Ectodermal cell (in vitro differentiated cells): ENCODE measurements around the gene NDUFC1.
"Not testable (repeated sequence)": the region's sequence is repeated elsewhere in the genome, so short reads cannot be mapped to it uniquely, and the experiment has no call there.

ENCODE experiments used
- H3K27ac ChIP-seq: 2 replicates; pipeline ENCODE4 v1.7.0; 2013; ENCODE audit warnings: mild to moderate bottlenecking, low read depth, low read length; ENCODE audit not compliant: insufficient read depth, poor library complexity, severe bottlenecking
- H3K27me3 ChIP-seq: 2 replicates; pipeline ENCODE4 v1.7.0; 2013; ENCODE audit warnings: mild to moderate bottlenecking, low read length; ENCODE audit not compliant: insufficient read depth, control insufficient read depth, poor library complexity, severe bottlenecking
- H3K36me3 ChIP-seq: one replicate; pipeline ENCODE4 v1.7.0; 2013; ENCODE audit warnings: low read length; ENCODE audit not compliant: control insufficient read depth, insufficient read depth
- H3K4me1 ChIP-seq: one replicate; pipeline ENCODE4 v1.7.0; 2013; ENCODE audit warnings: low read length; ENCODE audit not compliant: control insufficient read depth, insufficient read depth
- H3K4me3 ChIP-seq: 2 replicates; pipeline ENCODE4 v1.7.0; 2013; ENCODE audit warnings: low read depth, low read length, control low read depth; ENCODE audit not compliant: insufficient read depth
- H3K9me3 ChIP-seq: 2 replicates; pipeline ENCODE4 v1.7.0; 2013; ENCODE audit warnings: mild to moderate bottlenecking, low read length, moderate library complexity; ENCODE audit not compliant: control insufficient read depth
- WGBS, 2 experiments: methylation state at CpG; one replicate each; pipeline ENCODE4 v1.1.7; 2013; ENCODE audit warnings: missing lambda C conversion rate in 2 of 2; 5-methylcytosine and 5-hydroxymethylcytosine counted together

NDUFC1 gene

GRCh38 chr4:139317635-139318034, 15.4 kb upstream of the NDUFC1 start:
- Histone ChIP-seq H3K27ac (no peak overlapping the region), H3K9me3 (no peaks in the 10 kb centered on the region), H3K27me3 (no peaks in the 10 kb centered on the region), H3K36me3 (no peaks in the 10 kb centered on the region), H3K4me3 (no peak overlapping the region), H3K4me1 (no peaks in the 10 kb centered on the region)

- Histone ChIP-seq H3K9me3 (no peaks in the 10 kb centered on the region), H3K27ac (no peak overlapping the region), H3K36me3 (no peaks in the 10 kb centered on the region), H3K27me3 (no peaks in the 10 kb centered on the region), H3K4me3 (no peak overlapping the region), H3K4me1 (no peaks in the 10 kb centered on the region)
- WGBS, 2 experiments = 93 to 94% methylated on average over 2 of the region's 2 CpGs
Measured at GRCh38 chr4:139316733-139317132, 14.5 kb upstream of the NDUFC1 start.

- Histone ChIP-seq H3K27me3 (no peaks in the 10 kb centered on the region), H3K4me1 (no peaks in the 10 kb centered on the region), H3K27ac (peak overlapping the region; percentile 39), H3K4me3 (no peak overlapping the region), H3K36me3 (no peaks in the 10 kb centered on the region), H3K9me3 (no peaks in the 10 kb centered on the region)
- WGBS, 2 experiments = 86 to 87% methylated on average over 12 to 13 of the region's 13 CpGs
Measured at GRCh38 chr4:139315221-139315675, 13.0 kb upstream of the NDUFC1 start.

- H3K4me1 ChIP-seq = no peaks in the 10 kb centered on the region
- peak overlapping the region; percentile 67 for H3K27ac ChIP-seq
- H3K4me3 ChIP-seq = no peak overlapping the region
- H3K9me3 ChIP-seq = no peaks in the 10 kb centered on the region
- WGBS, 2 experiments = 51 to 53% methylated on average over 4 of the region's 4 CpGs
- H3K27me3 ChIP-seq = no peaks in the 10 kb centered on the region
- no peaks in the 10 kb centered on the region for H3K36me3 ChIP-seq
Measured at GRCh38 chr4:139314047-139314800, 11.9 kb upstream of the NDUFC1 start.

- H3K36me3 ChIP-seq, H3K27me3 ChIP-seq, H3K4me3 ChIP-seq, H3K9me3 ChIP-seq, H3K4me1 ChIP-seq, H3K27ac ChIP-seq: not testable (repeated sequence)
- 92 to 95% methylated on average over 10 of the region's 10 CpGs for WGBS, 2 experiments
Measured at GRCh38 chr4:139313414-139313813, 11.1 kb upstream of the NDUFC1 start.

- WGBS, 2 experiments = 95 to 99% methylated on average over 3 of the region's 3 CpGs
- H3K27me3 ChIP-seq = no peaks in the 10 kb centered on the region
- no peaks in the 10 kb centered on the region for H3K4me1 ChIP-seq
- H3K27ac ChIP-seq = no peak overlapping the region
- H3K9me3 ChIP-seq = no peaks in the 10 kb centered on the region
- H3K4me3 ChIP-seq = no peak overlapping the region
- no peaks in the 10 kb centered on the region for H3K36me3 ChIP-seq
Measured at GRCh38 chr4:139312552-139313332, 10.5 kb upstream of the NDUFC1 start.

GRCh38 chr4:139311909-139312308, 9.6 kb upstream of the NDUFC1 start:
- Histone ChIP-seq H3K27me3 (no peaks in the 10 kb centered on the region), H3K4me3 (no peak overlapping the region), H3K27ac (no peak overlapping the region), H3K36me3 (no peaks in the 10 kb centered on the region), H3K4me1 (no peaks in the 10 kb centered on the region), H3K9me3 (no peaks in the 10 kb centered on the region)
- 92 to 95% methylated on average over 3 of the region's 3 CpGs for WGBS, 2 experiments

- H3K4me1 ChIP-seq = no peaks in the 10 kb centered on the region
- H3K27ac ChIP-seq = no peak overlapping the region
- no peak overlapping the region for H3K4me3 ChIP-seq
- H3K36me3 ChIP-seq = peaks cover 10% of the 10 kb centered on the region
- H3K9me3 ChIP-seq = no peaks in the 10 kb centered on the region
- WGBS, 2 experiments = 100% methylated on average over 2 of the region's 2 CpGs
- H3K27me3 ChIP-seq = no peaks in the 10 kb centered on the region
Measured at GRCh38 chr4:139304920-139305319, 2.6 kb upstream of the NDUFC1 start.

- no peaks in the 10 kb centered on the region for H3K9me3 ChIP-seq
- H3K27ac ChIP-seq = peak within 1 kb of the TSS; percentile 91
- H3K27me3 ChIP-seq = no peaks in the 10 kb centered on the region
- peak within 1 kb of the TSS; percentile 63 for H3K4me3 ChIP-seq
- H3K4me1 ChIP-seq = no peaks in the 10 kb centered on the region
- peaks cover 10% of the 10 kb centered on the region for H3K36me3 ChIP-seq
- 0% methylated on average over 61 of the region's 61 CpGs for WGBS, 2 experiments
Measured at GRCh38 chr4:139301113-139301820, 1.0 kb downstream of the NDUFC1 start, which contains the start of gene NAA15. Gene NAA15, plus strand, starts transcription at chr4:139301505. Its CDS starts 273 bp downstream, at chr4:139301778.
